ENCODE measurements around the gene EEFSEC.

The EEFSEC gene

DNA sequence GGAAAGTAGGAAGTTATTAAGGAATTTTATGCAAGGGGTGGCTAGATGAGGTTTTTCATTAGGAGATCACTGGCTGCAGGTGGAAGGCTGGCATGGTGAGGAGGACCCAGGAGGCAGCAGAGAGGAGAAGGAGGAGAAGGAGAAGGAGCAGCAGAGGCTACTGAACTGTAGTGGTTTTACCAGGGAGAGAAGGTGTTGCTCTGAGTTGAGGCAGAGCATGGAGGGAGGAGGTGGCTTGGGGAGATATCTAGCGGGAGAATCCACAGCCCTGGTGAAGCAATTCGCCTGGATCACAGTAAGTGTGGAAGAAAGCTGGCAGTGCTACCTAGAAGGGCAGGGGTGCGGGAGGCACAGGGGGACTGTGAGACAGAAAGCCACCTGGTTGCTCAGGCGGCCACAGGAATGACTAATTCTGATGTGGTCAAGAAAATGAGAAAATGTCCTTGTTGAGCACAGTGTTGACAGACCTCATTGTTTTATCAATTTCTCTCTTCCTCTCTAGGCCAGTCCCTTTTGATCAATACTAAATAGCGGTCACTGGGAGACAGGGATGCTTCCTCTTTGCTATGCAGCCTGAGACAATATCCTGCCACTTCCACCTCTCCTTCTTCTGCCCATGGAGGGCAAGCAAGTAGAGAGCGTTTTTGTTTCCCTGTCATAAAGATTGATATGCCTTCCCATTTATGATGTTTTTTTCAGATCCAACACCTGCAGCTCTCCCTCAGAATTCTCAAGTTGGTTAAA lies 94.6 kb downstream of the EEFSEC start:
- DNase-seq = no peak

DNA sequence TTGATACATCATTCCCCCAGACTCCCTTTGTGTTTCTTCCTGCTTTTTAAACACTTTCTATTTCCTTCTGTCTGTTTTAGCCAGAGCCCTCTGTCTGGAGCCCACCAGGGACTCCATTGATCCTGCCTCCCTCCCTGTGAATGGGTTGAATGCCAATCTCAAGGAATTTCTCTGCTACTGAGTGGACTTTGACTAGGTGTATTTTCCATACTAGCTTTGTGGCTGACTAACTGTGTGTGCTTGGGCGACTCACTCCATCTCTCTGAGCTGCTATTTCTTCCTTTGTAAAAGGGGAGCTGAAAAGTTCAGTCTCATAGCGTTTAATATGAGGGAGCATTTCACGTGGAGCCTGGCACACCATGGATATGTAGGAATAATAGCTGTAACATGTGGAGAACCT lies 98.8 kb downstream of the EEFSEC start:
- no peak for DNase-seq

DNA sequence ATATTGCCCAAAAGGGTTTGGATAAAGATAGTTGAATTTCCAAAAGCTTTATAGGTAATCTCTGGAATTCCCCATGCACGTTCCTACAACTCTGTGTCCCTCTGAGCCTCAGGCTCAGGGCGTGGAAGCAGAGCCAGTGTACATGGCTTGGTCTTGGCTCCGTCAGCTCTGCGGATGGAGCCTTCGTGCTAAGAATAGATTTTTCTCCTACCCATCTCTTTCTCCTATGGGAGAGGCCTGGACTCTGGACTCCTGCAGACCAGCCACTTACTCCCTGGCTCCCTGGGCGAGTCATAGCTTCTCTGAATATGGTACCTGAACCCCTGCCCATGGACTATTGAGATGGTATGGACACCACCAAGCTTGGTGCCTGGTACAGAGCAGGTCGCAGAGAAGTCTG lies 99.9 kb downstream of the EEFSEC start:
- DNase-seq = no peak

DNA sequence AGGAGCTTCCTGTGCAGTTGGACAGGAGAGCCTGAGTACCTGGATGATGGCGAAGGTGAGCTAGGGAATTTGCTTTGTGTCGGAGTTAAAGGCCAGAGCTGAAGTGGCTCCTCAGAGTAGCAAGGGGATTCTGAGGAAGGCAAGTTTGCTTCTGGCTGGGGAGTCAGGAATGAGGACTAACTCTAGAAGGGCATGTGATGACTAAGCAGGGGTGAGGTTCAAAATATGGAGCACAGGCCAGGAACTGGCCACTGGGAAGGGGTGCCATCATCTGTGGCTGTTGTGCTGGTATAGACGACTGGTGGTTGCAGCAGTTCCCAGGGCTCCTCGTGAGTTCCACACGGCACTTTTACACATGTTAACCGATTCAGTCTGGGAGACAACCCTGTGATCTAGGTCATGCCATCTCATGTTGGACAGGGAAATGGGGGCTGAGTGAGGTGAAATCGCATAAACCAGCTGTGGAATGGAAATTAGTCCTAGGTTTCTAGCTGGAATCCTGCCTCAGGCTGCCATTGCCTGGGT lies 100.8 kb downstream of the EEFSEC start:
- no peak for DNase-seq

DNA sequence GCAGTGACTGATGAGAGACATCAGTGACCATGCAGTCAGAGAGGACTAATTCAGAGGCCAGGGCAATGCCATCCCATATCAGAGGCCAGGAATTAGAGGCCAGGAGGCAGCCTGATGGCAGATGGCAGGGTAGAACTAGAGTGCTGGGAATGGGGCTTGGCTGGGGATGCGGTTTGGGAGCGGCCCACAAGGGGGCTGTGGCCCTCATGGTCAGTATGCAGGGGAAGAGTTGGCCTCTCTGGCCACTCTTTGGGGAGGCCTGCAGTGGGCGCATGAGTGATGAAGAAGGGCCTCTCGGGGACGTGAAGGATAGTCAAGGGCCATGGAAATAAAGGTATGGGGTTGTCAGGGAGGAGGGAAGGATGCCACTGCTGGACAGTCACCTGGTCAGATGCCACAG lies 101.7 kb downstream of the EEFSEC start:
- DNase-seq = no peak

DNA sequence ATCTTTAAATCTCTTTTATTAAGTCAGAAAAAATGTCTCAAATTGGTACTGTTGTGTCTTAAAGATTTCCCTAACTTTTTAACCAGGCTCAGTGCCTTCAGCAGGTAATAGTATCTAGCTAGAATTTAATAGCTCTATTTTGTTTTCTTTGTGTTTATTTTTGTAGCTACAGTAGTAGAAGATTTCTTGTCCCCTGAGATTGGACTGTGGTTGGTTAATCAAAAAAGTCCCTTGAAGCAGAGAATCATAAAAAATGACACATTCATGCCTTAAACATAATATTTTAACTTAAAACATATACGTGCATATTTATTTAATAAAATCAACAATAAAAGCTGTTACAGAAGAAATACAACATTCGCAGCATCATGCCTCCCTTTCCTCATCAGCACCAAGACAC lies 102.8 kb downstream of the EEFSEC start:
- no peak for DNase-seq

DNA sequence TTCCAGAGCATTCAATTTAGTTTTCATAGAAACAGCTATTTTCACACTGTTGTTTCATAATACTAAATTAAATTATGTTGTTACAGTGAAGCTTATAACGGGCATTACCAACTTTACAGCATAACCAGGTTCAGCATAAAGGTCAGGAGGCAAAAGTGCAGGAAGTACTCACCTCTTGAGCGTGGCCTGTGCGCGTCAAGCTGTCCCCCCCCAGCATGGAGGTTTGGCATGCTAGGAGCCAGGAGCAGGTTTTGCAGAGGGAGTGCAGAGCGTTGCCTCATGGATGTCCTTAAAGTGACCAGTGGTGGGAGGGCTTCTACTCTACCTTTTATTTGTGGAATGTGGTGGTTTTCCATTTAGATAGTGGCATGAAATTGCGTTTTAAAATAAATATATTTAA lies 104.4 kb downstream of the EEFSEC start:
- DNase-seq = no peak

DNA sequence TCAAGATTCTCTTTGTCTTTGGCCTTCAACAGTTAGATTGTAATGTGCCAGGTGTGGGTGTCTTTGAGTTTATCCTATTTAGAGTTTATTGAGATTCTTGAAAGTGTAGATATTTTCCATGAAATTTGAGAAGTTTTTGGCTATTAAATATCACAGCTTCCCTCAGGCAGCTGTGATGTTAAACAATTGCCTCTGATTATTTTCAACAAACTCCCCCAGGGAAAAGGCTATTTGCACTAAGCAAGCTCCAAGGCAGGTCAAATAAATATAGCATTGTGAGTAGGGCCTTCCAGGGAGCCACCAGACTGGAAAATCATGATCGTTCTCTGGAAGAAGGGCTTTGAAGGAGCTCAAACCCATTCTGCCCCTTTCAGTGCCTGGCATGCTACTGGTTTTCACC lies 107.0 kb downstream of the EEFSEC start:
- no peak for DNase-seq

DNA sequence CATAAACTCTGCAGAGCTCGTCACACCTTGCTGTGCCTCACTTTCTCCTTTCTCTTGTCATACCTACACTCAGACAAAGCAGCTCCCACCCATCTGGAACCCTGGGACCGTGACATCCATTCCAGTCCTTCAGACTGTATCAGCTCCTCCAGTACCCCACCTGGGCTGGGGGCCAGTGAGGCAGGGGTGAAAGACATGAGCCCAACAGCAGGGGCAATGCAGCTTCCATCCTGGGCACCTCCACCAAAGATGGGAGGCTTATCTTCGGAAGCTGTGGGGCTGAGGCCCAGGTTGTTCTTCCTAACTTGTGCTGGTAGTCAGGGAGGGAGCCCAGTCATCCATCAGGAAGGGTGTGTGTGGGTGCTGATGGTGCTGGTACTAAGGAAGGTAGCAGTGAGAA lies 109.2 kb downstream of the EEFSEC start:
- DNase-seq = no peak

DNA sequence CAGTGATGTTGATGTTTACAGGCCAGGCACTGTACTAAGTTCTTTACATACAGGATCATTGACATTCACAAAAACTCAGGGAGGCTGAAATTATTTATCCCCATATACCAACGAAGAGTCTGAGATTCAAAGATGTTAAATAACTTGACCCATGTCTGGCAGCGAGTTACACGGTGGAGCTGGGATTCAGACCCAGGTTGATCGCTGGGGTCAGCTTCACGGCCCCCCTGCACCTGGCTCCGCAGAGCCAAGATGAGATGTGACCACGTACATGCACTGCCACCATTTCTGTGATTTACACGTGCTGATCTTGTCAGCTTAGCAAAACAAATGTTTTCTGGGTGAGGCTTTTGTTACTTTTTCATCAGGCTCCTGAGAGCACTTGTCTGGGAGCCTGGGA lies 109.8 kb downstream of the EEFSEC start:
- no peak for DNase-seq

DNA sequence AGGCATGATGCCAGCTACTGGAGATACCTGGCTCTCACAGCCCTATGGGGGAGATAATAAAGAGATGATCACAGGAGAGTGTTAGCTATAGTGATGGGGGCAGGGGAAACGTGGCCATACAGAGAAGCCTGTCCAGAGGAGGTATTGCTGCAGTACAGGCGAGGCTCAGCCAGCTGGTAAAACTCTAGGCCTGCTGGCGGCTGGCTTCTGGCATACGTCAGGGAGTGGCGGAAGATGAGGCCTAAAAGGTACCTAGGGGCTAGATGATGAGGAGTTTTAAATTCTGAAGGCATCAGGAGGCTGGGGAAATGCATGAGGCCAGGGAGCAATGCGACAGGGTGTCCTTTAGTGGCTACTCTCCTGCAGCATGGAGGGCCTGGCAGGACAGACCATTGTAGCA lies 110.7 kb downstream of the EEFSEC start:
- no peak for DNase-seq

DNA sequence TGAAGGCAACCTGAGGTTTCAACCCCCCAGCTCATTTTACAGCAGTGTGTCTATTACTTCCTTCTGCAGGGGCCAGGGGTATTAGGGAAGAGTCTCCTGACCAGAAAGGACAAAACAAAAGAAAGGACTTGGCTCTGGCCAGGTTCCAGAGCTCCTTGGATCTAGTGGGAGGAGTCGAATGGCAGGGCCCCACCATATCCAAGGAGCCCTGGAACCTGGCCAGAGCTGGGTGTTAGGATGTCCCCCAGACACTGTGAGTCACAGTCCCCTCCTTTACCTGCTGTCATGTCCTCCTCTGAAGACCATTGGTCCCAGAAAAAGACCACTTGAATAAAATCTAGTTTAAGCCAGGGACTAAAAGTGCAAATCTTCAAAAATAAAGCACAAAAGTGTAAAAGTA lies 113.2 kb downstream of the EEFSEC start:
- DNase-seq = no peak

DNA sequence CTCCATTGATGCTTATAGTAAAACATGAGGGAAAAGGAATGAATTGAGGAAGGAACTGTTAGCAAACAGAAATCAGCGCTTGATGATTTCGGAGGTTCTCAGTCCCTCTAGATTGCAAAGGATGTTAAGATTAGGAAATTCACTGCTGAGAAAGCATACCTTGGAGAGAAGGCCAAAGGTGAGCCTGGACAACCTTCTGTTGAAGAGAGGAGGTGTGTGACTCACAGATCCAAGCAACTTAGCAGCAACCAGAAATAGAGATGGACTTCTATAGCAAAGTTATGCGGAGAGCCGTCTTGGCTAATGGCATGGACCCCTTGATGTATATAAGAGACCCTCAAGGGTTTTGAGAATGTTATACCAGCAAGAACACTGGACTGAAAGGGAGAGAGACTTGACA lies 114.3 kb downstream of the EEFSEC start:
- DNase-seq = no peak

DNA sequence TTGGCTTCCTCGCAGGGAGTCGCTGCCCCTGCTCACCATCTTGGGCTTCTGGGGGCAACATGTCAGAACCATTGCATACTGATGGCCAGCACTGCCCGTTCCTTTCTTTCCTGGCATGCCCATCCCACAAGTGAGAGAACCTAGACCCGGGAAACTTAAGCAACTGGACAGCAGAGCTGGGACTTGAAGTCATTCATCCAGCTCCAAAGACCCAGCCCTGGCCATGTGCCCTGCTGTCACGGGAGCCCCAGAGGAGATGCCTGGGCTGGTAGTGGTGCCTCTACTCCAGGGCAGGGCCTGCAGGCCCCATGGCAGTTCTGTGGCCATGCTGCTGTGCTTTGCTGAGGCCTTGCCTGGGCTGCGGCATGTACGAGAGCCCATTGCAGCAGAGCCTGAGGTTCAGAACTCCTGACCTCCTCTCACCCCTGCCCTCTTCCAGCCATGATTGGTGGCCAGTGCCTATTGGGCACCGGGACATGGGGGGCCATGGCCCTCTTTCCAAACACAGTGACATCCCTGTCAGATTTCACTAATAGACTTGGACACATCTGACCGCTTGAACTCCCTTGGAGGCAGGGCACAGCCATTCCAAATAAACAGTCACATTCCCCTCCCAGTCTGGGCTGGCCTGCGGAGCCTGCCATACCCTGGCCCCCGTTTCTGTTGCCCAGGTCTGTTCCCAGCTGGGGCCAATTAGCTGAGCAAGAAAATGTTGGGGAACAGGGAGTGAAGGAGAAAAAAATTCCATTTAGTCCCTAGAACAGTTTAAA lies 115.9 kb downstream of the EEFSEC start:
- no peak for DNase-seq

DNA sequence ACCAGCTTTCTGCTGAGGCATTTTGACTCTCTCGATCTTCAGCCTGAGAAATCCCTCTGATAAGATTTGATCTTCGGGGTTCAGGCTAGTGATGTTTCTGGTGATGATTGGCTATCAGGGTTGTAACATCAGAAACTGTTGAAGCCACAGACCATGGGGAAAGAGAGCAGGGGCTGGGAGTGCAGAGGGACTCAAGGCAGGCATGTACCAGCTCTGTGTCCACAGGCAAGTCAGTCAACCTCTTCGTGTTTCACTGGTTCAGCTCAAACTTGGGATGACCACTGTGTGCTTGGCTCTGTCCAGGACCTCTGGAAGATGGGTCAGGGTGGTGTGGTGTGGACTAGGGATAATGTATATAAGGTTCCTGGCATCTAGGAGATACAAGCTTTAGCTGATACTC lies 116.5 kb downstream of the EEFSEC start:
- no peak for DNase-seq

DNA sequence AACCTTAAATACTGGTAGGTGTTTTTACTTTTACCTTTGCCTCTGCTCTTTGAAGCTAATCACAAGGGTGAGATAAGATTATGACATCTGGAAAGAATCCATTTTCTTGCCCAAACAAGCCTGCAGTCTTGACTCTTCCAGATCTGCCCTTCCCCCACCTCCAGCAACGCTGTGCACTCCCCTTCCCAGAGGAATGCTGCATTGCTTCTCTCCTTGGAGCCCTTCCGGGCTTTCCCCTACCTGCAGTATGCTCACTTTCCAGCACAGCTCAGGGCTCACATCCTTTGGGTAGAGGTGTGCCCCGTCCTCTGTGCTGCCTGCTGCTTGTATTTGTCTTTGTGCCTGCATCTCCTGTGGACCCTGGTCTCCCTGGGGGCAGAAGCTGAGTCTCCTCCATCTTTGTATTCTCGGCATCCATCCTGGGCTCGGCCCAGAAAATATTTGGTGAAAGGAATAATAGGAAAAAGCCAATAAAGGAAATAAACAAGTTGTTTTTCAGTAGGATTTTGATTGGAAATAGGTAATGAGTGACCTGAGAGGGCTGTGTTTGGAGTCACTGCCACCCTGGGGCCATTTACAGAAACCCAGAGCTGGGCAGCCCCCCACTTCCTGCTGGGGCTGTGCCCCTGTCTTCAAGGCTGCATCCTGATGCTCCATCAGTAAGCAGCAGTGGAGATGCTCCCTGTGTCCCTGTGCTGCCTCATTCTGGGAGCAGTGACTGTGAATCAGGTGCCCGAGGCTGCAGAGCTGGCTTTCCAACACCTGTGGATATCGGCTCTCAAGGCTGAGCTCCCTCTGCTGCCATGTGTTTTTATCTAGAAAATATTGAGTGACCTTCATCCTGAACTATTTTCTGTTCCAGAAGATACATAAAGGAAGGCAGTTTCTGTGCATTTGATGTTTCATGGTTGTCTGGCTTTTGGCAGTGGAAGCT lies 117.5 kb downstream of the EEFSEC start:
- DNase-seq = no peak

DNA sequence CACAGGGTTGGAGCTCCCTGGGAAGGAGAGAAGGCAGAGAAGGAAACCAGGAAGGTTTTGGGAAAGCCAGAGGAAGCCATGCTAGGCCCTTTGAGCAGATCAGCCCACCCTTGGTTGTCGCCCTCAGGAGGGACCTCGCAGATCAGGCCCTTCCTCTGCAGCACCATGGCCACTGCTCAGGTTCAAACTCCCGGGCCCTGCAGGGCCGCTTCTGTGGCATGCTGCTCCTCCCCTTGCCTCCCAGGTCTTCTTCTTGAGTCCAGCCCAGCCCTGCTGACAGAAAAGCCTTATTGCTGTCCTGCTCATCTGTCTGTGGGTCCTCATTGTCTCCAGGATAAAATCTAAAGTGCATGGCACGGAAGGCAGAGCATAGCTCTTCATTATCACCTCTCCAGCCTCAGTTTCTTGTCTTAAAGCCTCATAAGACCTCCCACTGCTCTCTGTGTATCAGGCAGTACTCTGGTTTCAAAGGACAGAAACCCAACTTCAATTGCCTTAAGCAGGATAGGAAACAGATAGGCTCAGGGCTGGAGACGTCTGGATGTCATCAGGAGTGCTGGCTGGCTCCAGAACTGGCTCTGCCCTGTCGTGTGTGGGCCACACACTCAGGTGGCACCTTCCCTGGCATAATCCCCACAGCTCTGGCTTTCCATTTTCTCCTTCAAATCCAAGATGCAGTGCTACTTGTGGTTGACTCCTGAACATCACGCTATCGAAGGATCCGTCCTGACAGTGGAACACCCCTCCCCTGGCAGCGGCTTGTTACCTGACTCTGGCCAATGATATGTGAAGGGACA lies 118.5 kb downstream of the EEFSEC start:
- DNase-seq = no peak

DNA sequence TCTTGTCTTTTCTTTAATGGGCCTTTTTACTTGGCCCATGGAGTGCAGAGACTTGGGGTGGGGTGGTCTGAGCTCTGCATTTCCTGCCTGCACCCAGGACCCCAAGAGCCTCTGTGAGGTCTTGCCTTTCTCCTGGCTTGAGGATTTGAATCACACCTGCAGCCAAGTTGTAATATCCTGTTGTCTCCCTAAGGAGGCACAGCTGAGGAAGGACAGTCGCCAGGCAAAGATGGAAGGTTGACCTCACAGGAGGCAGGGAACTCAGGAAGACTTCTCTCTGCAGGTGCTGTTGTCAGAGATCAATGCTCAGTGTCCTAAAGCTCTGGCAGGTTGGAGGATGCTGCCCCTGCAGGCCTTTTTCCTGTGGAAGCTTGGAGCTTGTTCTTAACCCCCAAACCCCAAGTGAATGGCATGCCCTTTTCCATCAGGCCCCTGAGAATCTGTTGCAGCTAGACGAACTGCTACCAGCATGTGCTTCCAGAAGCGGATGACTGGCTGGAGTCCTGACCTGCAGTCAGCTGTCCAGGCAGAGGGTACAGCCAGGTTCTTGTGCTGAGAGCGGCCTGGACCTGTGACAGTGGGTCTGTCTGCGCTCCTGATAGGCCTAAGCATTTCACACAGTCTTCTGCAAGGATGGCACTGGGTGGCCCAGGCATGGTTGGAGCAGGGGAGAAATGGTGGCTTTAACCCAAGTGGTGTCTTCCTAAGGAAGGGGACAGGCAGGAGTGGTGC lies 120.0 kb downstream of the EEFSEC start:
- DNase-seq = no peak

DNA sequence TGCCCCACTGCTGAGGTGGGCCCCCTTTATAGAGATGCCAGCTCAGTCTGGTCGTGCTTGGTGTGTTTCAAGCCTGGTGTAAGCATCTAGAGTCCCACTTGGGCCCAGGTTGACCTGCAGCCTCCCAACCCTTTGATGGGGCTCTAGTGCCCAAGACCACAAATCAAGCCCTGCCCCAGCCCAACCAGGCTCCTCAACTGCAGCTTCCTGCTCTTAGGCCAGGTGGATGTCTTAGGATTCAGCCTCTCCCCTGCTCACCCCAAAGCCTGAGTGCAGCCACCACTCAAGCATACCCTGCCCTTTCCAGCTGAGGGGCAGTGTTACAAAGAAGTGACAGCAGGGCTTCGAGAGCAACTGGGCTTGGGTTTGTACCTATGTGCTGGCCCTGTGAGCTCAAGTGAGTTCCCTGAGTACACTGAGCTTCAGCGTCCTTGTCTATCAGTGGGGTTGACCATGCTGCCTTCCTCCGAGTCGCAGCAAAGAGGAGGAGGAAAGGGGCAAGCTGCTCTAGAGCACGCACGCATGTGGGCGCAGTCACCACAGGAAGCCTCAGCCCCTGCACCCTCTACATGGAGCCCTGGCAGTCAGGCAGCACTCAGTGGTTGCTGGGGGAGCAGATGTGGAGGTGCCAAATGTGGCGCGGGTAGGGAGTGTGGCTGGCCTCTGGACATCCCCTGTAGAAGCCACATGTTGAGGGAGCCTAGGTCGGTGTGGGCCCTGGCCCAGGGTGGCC lies 120.7 kb downstream of the EEFSEC start:
- no peak for DNase-seq

DNA sequence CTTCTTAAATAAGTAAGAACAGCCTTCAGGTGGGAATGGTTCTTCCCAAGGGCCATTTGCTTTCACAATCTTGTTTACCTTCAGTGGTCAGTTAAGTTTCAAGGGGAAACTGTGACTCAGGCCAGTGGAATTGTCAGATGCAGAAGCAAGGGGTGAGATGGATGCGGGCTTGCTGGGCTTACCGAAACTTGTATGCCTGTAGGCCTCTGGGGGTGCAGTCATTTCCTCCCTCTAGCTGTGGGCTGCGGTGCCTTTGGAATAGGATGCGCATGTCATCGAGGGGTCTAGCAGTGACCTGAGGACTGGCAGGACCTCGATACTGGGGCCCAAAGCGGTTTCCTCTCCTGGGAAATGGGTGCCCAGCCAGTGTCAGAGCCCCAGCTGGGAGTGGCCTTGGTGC lies 121.6 kb downstream of the EEFSEC start:
- DNase-seq = no peak

Data from NCI-H2081 treated with DMSO at 0.1 percent for 48 hours (cell line).